OCI-M2 (cell line): ENCODE results near the gene AIMP1.
"Not testable (repeated sequence)": the region's sequence is repeated elsewhere in the genome, so short reads cannot be mapped to it uniquely, and the experiment has no call there.

Experiments used
- DNase-seq: peaks from one replicate; lab custom pipeline; 2025; ENCODE audit not compliant: unreplicated experiment; lab: John Stamatoyannopoulos, UW

Gene AIMP1

DNA sequence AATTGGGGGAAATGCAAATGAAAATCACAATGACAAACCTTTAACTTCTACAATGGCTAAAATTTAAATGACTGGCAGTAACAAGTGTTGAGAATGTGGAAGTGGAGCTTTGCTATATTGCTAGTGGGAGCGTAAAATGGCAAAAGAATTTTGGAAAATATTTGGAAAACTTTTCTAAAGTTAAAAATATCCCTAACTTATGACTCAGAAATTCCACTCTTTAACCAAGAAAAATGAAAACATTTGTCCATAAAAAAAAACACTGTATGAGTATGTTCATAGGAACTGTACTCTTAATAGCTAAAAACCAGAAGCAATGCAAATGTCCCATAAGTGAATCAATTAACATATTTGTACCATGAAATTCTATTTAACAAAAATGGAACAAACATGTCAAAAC is 4.0 kb upstream of the AIMP1 start:
- no peak for DNase-seq

DNA sequence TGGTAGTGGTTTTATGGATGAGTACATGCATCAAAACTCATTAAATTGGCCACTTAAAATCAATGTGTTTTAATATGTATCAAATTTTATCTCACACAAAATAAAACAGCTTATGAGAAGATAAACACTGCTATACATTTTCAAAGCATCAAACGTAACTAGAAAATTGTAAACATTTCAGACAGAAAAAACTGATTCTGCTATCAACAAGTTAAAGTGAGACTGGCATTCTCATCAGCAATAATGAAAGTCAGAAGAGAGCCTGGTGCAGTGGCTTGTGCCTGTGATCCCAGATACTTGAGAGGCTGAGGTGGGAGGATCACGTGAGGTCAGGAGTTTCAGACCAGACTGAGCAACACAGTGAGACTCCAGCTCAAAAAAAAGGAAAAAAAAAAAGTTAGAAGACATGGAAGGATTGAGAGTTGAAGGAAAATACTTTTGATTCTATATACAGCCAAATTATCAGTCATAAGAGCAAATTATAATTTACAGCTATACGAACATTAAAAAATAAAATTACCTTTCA is 3.3 kb upstream of the AIMP1 start:
- no peak for DNase-seq

- DNase-seq, result no peak
Observed at GRCh38 chr4:106314960-106315359, 1.4 kb upstream of the AIMP1 start.

- DNase-seq, result no peak
Observed at GRCh38 chr4:106315476-106315967, 828 bp upstream of the AIMP1 start.

DNA sequence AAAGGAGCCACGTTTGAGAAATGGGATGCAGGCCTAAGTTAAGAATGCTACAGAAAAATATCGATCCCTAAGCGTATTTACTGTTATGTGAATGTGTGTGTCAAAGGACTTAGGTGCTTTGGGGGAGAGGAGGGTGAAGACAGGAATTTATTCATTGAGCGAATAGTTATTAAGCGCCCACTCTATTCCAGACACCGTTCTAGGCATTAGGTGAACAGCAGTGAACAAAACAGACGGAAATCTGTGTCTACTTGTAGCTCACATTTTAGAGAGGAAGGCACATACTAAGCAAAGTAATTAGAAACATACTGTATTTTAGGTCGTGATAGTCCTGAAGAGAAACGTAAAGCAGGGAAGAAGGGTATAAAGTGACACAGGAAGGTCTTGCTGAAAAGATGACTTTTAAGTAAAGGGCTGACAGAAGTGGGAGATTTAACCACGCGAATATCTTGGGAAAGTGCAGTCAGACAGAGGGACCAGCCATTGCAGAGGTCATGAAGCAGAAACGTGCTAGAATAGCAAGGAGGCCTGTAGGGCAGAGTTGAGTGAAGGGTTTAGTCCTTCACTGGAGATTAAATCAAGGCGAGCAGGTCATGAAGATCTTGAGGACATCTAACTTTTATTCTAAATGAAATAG is 541 bp downstream of the AIMP1 start:
- peak; percentile 51 for DNase-seq

DNA sequence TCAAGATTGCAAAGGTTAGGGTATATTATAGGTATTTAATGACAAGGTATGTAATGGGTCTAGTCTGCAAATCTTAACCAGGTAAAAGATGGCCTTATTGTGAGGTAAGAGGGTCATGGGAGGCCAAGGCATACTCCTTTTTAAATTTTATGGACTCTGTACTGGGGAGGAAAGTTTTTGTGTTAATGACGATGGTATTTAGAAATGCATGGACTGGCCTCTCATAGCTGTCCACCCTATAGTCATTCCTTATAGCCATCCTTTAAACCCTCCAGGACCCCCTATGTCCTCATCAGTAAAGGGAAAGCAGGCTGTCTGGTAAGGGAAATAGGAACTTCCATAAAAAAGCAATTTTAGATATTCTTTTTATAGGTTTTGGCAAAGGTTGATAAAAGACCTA is 1.5 kb downstream of the AIMP1 start:
- DNase-seq, result no peak

DNA sequence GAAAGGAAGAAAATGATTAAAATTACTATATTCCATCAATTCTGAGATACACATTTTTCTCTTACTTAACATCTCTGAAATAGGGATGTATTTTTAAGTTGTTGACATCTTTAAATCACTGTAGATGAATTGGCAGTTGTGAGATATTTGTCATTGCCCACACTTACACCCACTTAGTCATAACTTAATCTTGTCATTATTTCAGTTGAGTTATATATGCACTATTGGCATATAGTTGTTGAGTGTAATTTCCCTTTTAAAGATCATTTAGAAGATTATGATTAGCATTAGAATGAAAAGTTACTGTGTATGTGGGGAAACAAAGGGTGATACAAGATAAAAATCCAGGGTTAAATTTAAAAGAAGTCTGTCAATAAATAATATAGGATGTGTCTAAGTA is 2.2 kb downstream of the AIMP1 start:
- DNase-seq, result no peak

DNA sequence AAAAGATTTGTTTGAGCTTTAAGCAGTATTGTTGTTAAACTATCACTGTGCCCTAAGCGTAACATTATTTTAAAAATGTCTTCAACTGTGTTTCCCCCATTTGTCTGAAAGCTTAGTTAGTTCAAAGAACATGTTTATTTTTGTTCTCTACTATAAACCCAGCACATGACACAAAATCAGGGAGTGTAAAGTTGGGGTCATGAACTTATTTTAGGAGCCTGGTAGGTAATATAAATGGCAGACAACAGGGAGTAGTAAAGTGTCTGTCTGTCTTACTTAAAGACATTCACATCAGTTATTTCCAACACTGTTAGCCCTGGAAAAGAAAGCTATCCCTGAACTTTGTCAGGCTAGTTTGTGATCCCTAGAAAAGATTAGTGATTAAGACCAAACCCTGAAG is 3.9 kb downstream of the AIMP1 start:
- DNase-seq, result no peak

GRCh38 chr4:106321168-106321567 is 4.8 kb downstream of the AIMP1 start:
- DNase-seq, result not testable (repeated sequence)

DNA sequence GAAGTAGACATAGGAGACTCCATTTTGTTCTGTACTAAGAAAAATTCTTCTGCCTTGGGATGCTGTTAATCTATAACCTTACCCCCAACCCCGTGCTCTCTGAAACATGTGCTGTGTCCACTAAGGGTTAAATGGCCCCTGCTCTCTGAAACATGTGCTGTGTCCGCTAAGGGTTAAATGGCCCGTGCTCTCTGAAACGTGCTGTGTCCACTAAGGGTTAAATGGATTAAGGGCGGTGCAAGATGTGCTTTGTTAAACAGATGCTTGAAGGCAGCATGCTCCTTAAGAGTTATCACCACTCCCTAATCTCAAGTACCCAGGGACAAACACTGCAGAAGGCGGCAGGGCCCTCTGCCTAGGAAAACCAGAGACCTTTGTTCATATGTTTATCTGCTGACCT is 5.5 kb downstream of the AIMP1 start:
- not testable (repeated sequence) for DNase-seq

DNA sequence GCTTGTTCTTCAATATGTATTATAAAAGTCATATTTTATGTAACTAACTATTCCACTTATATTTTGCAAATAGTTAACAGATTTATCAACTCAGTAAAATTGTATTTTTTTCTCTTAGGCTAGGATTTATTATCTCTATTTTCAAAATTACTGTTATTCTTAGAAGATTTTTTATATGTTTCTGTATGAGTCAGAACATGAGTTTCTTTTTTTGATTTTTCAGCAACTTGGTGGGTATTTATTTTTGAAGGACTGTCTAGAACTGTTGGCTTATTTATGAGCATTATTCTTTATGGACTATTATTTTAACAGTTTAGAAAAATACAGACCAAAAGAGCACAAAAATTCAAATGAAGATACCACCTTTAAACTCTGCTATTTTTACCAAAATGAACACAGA is 6.8 kb downstream of the AIMP1 start:
- DNase-seq, result no peak

DNA sequence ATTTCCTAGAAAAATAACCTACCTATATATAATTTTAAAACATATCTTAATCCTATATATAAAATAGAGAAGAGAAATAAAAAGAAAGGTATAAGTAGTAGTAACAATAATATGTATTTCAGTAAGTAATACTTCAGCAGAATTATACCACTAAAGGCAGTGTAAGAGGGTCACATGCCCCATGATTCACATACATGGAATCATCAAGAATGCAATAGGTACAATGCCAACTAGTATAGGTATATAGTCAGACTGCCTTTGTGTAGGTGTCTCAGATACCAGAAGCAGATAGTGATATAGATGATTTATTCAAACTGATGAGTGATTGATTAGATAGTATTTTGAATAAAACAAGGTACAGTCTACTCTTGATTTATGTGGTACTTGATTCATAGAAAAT is 9.4 kb downstream of the AIMP1 start:
- no peak for DNase-seq

DNA sequence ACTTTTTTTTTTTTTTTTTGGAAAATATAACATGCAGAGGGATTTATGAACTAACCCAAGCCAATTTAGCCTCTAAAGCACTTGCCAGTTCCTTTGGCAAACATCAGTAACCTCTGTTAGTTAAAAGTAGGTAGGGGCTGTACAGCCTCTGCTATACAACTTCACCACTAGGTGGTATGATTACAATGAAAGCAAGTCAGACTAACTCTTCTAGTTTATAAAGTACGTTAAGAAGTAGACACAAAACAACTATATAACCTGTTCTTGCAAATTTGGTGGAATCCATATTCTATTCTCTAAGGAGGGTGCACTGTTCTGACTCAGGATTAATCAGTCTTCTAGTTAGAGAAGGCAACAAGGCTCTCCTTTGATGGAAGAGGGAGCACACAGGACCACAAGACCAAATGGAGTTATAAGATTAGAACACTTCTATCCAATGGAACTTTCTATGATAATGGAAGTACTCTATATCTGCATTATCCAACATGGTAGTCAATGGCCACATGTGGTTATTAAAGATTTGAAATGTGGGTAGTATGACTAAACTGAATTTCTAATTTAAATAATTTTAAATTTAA is 12.8 kb downstream of the AIMP1 start:
- DNase-seq, result no peak

DNA sequence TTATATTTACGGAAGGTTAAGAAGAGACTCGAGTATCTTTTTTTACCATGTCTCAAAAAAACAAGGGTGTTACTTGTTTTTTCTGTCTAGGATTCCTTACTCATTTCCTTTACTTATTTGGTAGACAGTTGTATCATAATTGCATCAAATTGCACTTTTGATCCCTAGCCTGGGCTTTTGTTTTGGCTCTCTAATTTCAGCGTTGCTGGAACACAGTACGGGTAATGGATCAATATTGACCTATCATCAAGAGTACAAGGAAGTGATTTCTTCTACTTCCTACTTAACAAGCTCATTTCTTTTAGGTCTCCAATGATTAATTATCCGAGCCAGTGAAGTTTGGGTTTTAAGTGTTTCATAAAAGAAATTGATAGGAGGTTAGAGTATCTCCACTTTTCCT is 16.8 kb downstream of the AIMP1 start:
- DNase-seq, result no peak

- DNase-seq, result no peak
Observed at GRCh38 chr4:106334741-106335470, 18.6 kb downstream of the AIMP1 start.

DNA sequence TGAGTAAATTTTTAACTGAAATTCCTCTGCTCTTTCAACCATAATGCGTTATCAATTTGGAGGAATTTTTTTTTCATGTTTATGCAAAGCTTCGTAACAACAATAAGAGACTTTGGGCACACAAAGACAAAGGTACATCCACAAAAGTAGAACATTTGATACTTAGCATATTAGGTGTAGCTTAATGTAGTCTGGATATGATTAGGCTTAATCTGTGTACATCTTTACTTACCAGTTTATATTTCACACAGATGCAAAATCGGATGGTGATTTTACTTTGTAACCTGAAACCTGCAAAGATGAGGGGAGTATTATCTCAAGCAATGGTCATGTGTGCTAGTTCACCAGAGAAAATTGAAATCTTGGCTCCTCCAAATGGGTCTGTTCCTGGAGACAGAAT is 20.3 kb downstream of the AIMP1 start:
- no peak for DNase-seq

DNA sequence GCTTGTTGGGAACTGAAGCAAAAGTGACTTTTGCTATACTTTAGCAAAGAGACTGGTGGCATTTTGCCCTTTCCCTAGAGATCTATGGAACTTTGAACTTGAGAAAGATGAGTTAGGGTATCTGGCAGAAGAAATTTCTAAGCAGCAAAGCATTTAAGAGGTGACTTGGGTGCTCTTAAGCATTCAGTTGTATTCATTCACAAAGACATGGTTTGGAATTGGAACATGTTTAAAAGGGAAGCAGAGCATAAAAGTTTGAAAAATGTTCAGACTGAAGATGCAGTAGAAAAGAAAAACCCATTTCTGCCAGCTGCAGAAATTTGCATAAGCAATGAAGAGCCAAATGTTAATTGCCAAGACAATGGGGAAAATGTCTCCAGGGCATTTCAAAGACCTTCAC is 21.6 kb downstream of the AIMP1 start:
- DNase-seq, result no peak

GRCh38 chr4:106338671-106339070 is 22.3 kb downstream of the AIMP1 start:
- no peak for DNase-seq

DNA sequence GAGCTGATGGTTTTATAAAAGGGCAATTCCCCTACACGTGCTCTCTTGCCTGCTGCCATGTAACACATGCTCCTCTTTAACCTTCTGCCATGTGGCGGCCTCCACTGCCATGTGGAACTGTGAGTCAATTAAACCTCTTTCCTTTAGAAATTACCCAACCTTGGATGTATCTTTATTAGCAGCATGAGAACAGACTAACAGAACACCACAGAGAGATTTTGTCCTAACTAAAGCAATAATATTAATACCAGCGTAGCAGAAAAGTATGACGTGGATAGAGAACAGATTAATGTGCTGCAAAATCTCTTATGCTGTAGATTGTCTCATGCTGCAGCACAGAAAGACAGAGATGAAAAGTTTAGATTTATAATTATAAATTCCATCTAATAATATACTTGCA is 23.1 kb downstream of the AIMP1 start:
- DNase-seq, result no peak

GRCh38 chr4:106340774-106341173 is 24.4 kb downstream of the AIMP1 start:
- no peak for DNase-seq

GRCh38 chr4:106343865-106344646 is 27.7 kb downstream of the AIMP1 start:
- DNase-seq, result no peak

DNA sequence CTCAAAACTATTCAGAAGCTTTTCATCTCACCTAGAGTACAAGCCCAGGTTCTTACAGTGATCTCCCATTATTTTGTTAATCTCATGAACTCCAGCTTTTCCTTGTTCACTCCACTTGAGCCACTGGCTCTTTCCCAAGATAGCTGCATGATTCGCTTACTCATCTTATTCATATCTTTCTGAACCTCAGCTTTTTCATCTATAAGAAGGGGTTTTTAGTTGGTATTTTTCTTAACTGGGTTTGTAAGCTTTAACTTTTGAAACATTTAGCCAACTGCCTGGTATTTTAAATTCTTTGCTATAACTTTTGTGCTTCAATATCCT is 28.3 kb downstream of the AIMP1 start:
- DNase-seq, result no peak
